H1 (cell line): ENCODE results near the gene VAV2. TPM values are rescaled to one million over a fixed set of nuclear protein-coding genes. Genes with fewer than 3 reads are reported as not detected.

Experiments used
- BCL11A ChIP-seq, 2 experiments: IDR thresholded peaks; one replicate each; pipeline ENCODE4 v1.6.1; 2011; ENCODE audit warnings: low read depth in 2 of 2, low read length in 2 of 2, mild to moderate bottlenecking in 2 of 2
- TCF12 ChIP-seq: IDR thresholded peaks from 2 replicates; pipeline ENCODE4 v1.6.1; 2011; ENCODE audit warnings: low read depth, mild to moderate bottlenecking, low read length
- polyA plus RNA-seq, 7 experiments: library from polyadenylated mRNA; depleted of rRNA in 3 of 7; stranded (reverse) in 5 of 7; unstranded in 2 of 7; fragments of >200 nt in 5 of 7; fragments of 200-250 nt in 2 of 7; gene quantifications; 1 replicate in 5 of 7; 2 replicates in 1 of 7; 4 replicates in 1 of 7; pipeline versions ENCODE4 v1.2.1 to v1.2.3, GENCODE V29; 2011 to 2013; ENCODE audit warnings: missing spikeins in 2 of 7, mixed read lengths in 2 of 7
- total RNA-seq: library from RNA; stranded (reverse); fragmentation: NEBNext Ultra II Directional; extraction: Animal tissue kit (Norgen Biotek cat#: 25700); gene quantifications from 2 replicates; pipeline ENCODE4 v1.2.1, GENCODE V29; 2021

VAV2 gene
- total and polyA plus RNA-seq, 2 of the 8 experiments (the other 6 are each of a cell fraction or from before 2014, with no cell fraction given) = 13.6 to 37.6 TPM

- TF ChIP-seq BCL11A (IDR thresholded peaks at IDR 0.05; ENCODE audit: low read depth in 2 of 2, low read length in 2 of 2) = no peak
- TF ChIP-seq TCF12 = no peak
Measured at GRCh38 chr9:133800266-133800665, 191.9 kb downstream of the VAV2 start (continued).
